Prostate gland (tissue), 2 donors: ENCODE results near the gene ABCC2. TPM values are rescaled to one million over a fixed set of nuclear protein-coding genes. Genes with fewer than 3 reads are reported as not detected.

ENCODE experiments used
- DNase-seq: peaks from one replicate; pipeline ENCODE4 v3.0.0-alpha.2; 2019; ENCODE audit warnings: low spot score
- H3K27ac ChIP-seq, 2 donors: fragments of 200-600 bp; sonication (generic); 2 replicates each; pipeline ENCODE4 v1.5.1; 2017 to 2019
- H3K27me3 ChIP-seq: fragments of 200-600 bp; sonication (generic); replicated peaks from 2 replicates; pipeline ENCODE4 v1.5.1; 2019; ENCODE audit not compliant: insufficient read depth
- H3K36me3 ChIP-seq, 2 donors: fragments of 200-600 bp; sonication (generic); 1 replicate in 1 of 2; 2 replicates in 1 of 2; pipeline versions ENCODE4 v1.5.1 to v1.8.1; 2017 to 2019
- H3K4me1 ChIP-seq: fragments of 200-600 bp; sonication (generic); replicated peaks from 2 replicates; pipeline ENCODE4 v1.5.1; 2019
- H3K4me3 ChIP-seq, 2 donors: fragments of 200-600 bp; sonication (generic); 2 replicates each; pipeline ENCODE4 v1.5.1; 2017 to 2019
- H3K9me3 ChIP-seq: fragments of 200-600 bp; sonication (generic); 2 replicates; pipeline ENCODE4 v1.5.1; 2017
- CTCF ChIP-seq, 4 experiments: fragments of 200-600 bp in 2 of 4; fragments of 450-650 bp in 2 of 4; sonication (generic) in 2 of 4; IDR thresholded peaks; 1 replicate in 3 of 4; 2 replicates in 1 of 4; pipeline ENCODE4 v1.5.1; 2016 to 2019; ENCODE audit warnings: antibody characterized with exemption in 4 of 4, mild to moderate bottlenecking in 2 of 4, moderate library complexity in 2 of 4
- POLR2A ChIP-seq: fragments of 450-650 bp; IDR thresholded peaks from one replicate; pipeline ENCODE4 v1.6.1; 2016; ENCODE audit warnings: antibody characterized with exemption, mild to moderate bottlenecking
- POLR2AphosphoS5 ChIP-seq: sonication (generic); formaldehyde crosslinking; IDR thresholded peaks from one replicate; pipeline ENCODE4 v1.6.1; 2017; ENCODE audit warnings: antibody characterized with exemption
- WGBS: methylation state at CpG from one replicate; pipeline ENCODE4 v1.1.5; 2018; 5-methylcytosine and 5-hydroxymethylcytosine counted together
- intact Hi-C: fragments of 100-400 bp; cut with DNase I; formaldehyde crosslinking; loops from one replicate; pipeline ENCODE4 v1.14.2; 2022
- total RNA-seq, 2 donors: library from RNA; depleted of rRNA; stranded (reverse); fragments of >200 nt; gene quantifications; one replicate each; pipeline ENCODE4 v1.1.0, GENCODE V29; 2016

ABCC2 gene
- total RNA-seq, 2 donors from 2014 or later, result 0.14 to 0.74 TPM

- 85% methylated on average over 7 of the region's 7 CpGs for WGBS
- intact Hi-C loops, result loop anchor here (10.0 kb wide), 1 partner anchor 53 kb away; the partner anchor contains the start of genes COX15 and CUTC
- Histone ChIP-seq H3K4me1 (no peaks in the 10 kb centered on the region), H3K27ac (no peak overlapping the region), H3K27me3 (no peaks in the 10 kb centered on the region), H3K36me3 (no peaks in the 10 kb centered on the region), H3K4me3 (no peak overlapping the region), H3K9me3 (no peaks in the 10 kb centered on the region)
- TF ChIP-seq CTCF (IDR thresholded peaks at IDR 0.05), result no peak
- TF ChIP-seq POLR2A, result no peak
- no peak for TF ChIP-seq POLR2AphosphoS5
- DNase-seq, result no peak
These were observed 5.5 kb downstream of the ABCC2 start for GRCh38 chr10:99787782-99788445.

DNA sequence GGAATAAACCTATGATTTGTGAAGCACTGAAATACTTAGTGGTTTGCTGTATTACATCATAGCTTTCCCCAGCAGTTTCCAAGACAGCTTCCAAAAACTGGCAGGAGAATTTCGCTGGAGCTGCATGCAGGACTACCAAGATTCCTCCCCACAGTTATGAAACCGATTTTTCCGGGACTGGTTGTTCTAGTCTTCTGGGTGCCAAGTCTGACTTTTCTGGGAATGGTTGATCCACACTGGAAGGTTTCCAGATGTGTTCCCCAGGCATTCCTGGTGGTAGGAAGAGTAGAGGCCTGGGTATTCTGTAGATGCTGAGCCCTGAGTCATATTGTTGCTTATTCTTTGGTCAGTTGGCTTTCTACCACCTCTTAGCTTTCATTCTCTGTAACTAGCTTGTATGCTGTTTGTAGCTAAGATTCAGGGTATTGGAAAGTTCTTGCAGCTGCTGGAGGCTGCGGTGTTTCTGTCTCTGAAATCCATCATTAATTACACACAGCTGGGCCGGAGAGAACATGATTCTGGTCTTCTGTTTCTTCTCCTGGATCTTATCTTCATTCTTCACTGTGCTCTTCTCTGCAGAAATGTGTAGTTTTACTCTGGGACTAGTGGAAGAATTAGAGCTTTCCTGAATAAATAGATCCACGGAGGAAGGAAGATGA, 6.3 kb downstream of the ABCC2 start:
- WGBS, result 57% methylated on average over 6 of the region's 6 CpGs
- no peaks in the 10 kb centered on the region for H3K9me3 ChIP-seq
- DNase-seq, result no peak
- no peak overlapping the region for H3K4me3 ChIP-seq
- no peaks in the 10 kb centered on the region for H3K36me3 ChIP-seq
- no peak overlapping the region for H3K27ac ChIP-seq
- intact Hi-C loops, result loop anchor here (10.0 kb wide), 1 partner anchor 54 kb away; the partner anchor contains the start of genes COX15 and CUTC
- TF ChIP-seq POLR2A (no peak), CTCF (IDR thresholded peaks at IDR 0.05) (no peak), POLR2AphosphoS5 (peak; percentile 12)
- no peaks in the 10 kb centered on the region for H3K27me3 ChIP-seq
- no peaks in the 10 kb centered on the region for H3K4me1 ChIP-seq

DNA sequence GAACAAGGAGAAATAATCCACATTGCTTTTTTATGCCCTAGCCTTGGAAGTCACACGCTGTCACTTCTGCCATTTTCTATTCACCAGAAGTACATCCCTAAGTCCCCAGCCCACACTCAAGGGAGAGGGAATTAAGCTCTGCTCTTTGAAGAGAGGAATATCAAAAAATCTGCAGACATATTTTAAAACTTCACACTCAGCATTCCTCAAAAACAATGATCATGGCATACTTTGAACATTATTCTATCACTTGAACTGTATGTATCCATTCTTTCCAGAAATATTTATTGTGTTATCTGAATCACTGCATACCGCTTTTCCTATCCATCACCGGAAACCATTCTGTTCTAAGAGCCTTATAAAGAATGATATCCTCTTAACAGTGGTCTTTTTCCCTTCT, 9.4 kb downstream of the ABCC2 start:
- no peak overlapping the region for H3K27ac ChIP-seq
- H3K27me3 ChIP-seq, result no peaks in the 10 kb centered on the region
- WGBS, result 89% methylated on average over 3 of the region's 3 CpGs
- H3K4me1 ChIP-seq, result no peaks in the 10 kb centered on the region
- H3K36me3 ChIP-seq, result no peaks in the 10 kb centered on the region
- TF ChIP-seq POLR2A (no peak), CTCF (IDR thresholded peaks at IDR 0.05) (no peak), POLR2AphosphoS5 (no peak)
- DNase-seq, result no peak
- no peaks in the 10 kb centered on the region for H3K9me3 ChIP-seq
- intact Hi-C loops, result no loop called here
- no peak overlapping the region for H3K4me3 ChIP-seq

- no peaks in the 10 kb centered on the region for H3K4me1 ChIP-seq
- no peak for DNase-seq
- H3K4me3 ChIP-seq, result no peak overlapping the region
- intact Hi-C loops, result no loop called here
- no peaks in the 10 kb centered on the region for H3K27me3 ChIP-seq
- no peaks in the 10 kb centered on the region for H3K9me3 ChIP-seq
- 97% methylated on average over 4 of the region's 4 CpGs for WGBS
- no peak overlapping the region for H3K27ac ChIP-seq
- TF ChIP-seq POLR2A, result no peak
- no peak for TF ChIP-seq CTCF (IDR thresholded peaks at IDR 0.05)
- no peak for TF ChIP-seq POLR2AphosphoS5
- H3K36me3 ChIP-seq, result no peaks in the 10 kb centered on the region
These were observed 11.4 kb downstream of the ABCC2 start for GRCh38 chr10:99793819-99794218.

GRCh38 chr10:99796928-99797327, 14.5 kb downstream of the ABCC2 start:
- TF ChIP-seq POLR2AphosphoS5 (no peak), POLR2A (no peak), CTCF (IDR thresholded peaks at IDR 0.05) (no peak)
- no peaks in the 10 kb centered on the region for H3K36me3 ChIP-seq
- H3K27ac ChIP-seq, result no peak overlapping the region
- no peaks in the 10 kb centered on the region for H3K9me3 ChIP-seq
- no peaks in the 10 kb centered on the region for H3K4me1 ChIP-seq
- no peak for DNase-seq
- intact Hi-C loops, result no loop called here
- no peaks in the 10 kb centered on the region for H3K27me3 ChIP-seq
- WGBS, result 90% methylated on average over 6 of the region's 6 CpGs
- no peak overlapping the region for H3K4me3 ChIP-seq
